Activated B cell treated with CpG ODN at 0.5 μM for 24 hours (primary cell): ENCODE results near the gene PTH2. TPM values are rescaled to one million over a fixed set of nuclear protein-coding genes. Genes with fewer than 3 reads are reported as not detected.
A peak's percentile ranks its signal among the peaks of the same experiment; 100 is the strongest.

Experiments used
- ATAC-seq: fragments of 200-7000 bp; cut with Tn5 transposase; one replicate; pipeline ENCODE4 v1.10.0; 2021; ENCODE audit warnings: low read depth, mild to moderate bottlenecking, moderate library complexity
- CTCF ChIA-PET: fragments of 350-600 bp; sonication (Branson Sonifier 250); formaldehyde crosslinking; loops from one replicate; lab custom pipeline; 2021; ENCODE audit warnings: antibody characterized with exemption; lab: Charles Lee
- POLR2A ChIA-PET: fragments of 350-600 bp; sonication (Branson Sonifier 250); formaldehyde crosslinking; loops from one replicate; lab custom pipeline; 2021; ENCODE audit warnings: antibody characterized with exemption; lab: Charles Lee
- DNase-seq: peaks from one replicate; pipeline ENCODE4 v3.0.0; 2022
- H3K27ac Mint-ChIP-seq: one replicate; pipeline ENCODE4 v1.8.0; 2020; ENCODE audit warnings: mixed read lengths
- H3K27me3 Mint-ChIP-seq: one replicate; pipeline ENCODE4 v1.8.0; 2021; ENCODE audit warnings: mixed read lengths
- H3K36me3 Mint-ChIP-seq: one replicate; pipeline ENCODE4 v1.8.0; 2021; ENCODE audit warnings: low read depth, mixed read lengths
- H3K4me1 Mint-ChIP-seq: one replicate; pipeline ENCODE4 v1.8.0; 2021; ENCODE audit warnings: mixed read lengths
- H3K4me3 Mint-ChIP-seq: one replicate; pipeline ENCODE4 v1.8.0; 2020; ENCODE audit warnings: mild to moderate bottlenecking, mixed read lengths
- H3K9me3 Mint-ChIP-seq: one replicate; pipeline ENCODE4 v1.8.0; 2020; ENCODE audit warnings: mixed read lengths
- CTCF ChIP-seq: fragments of 200-600 bp; IDR thresholded peaks from one replicate; pipeline ENCODE4 v1.8.0; 2022; ENCODE audit warnings: antibody characterized with exemption, mild to moderate bottlenecking
- intact Hi-C: fragments of 100-400 bp; cut with micrococcal nuclease; formaldehyde crosslinking; loops from one replicate; pipeline ENCODE4 v1.15.1; 2024
- total RNA-seq: library from RNA; stranded (reverse); gene quantifications from 2 replicates; pipeline ENCODE4 v1.2.3, GENCODE V29; 2022

PTH2 gene
- total RNA-seq, 1 donor from 2014 or later, result not detected

GRCh38 chr19:49441960-49442350 is 18.7 kb upstream of the PTH2 start:
- Mint-ChIP-seq H3K4me1 (peaks cover 35% of the 10 kb centered on the region), H3K36me3 (peaks cover 10% of the 10 kb centered on the region), H3K4me3 (peak overlapping the region; percentile 86), H3K27ac (no peak overlapping the region), H3K27me3 (peaks cover 49% of the 10 kb centered on the region), H3K9me3 (no peaks in the 10 kb centered on the region)
- intact Hi-C loops, result loop anchor here (2.0 kb wide), 2 partner anchors 13 to 19 kb away; partner anchors contain the start of gene PTH2
- CTCF ChIA-PET, result interaction anchor here (1.1 to 3.3 kb wide), 4 partner anchors 28 to 141 kb away, joined by 4 to 28 read pairs (median 8); no protein-coding TSS in a partner anchor
- TF ChIP-seq CTCF, result no peak
- POLR2A ChIA-PET, result interaction anchor here (0.6 to 1.9 kb wide), 6 partner anchors 11 to 141 kb away, joined by 4 to 10 read pairs (median 4); partner anchors contain the start of genes ALDH16A1 and CD37
- ATAC-seq (no peak), DNase-seq (no peak)

- no peak for DNase-seq
- intact Hi-C loops, result loop anchor here (2.0 kb wide), 1 partner anchor 19 kb away; the partner anchor contains the start of gene PTH2
- ChIA-PET CTCF (interaction anchor here (1.9 to 3.3 kb wide), 3 partner anchors 29 to 140 kb away, joined by 7 to 28 read pairs (median 9); no protein-coding TSS in a partner anchor), POLR2A (interaction anchor here (0.6 to 1.9 kb wide), 7 partner anchors 12 to 140 kb away, joined by 3 to 10 read pairs (median 4); partner anchors contain the start of genes ALDH16A1 and CD37)
- Mint-ChIP-seq H3K4me1 (peaks cover 41% of the 10 kb centered on the region), H3K27me3 (peaks cover 55% of the 10 kb centered on the region), H3K27ac (no peak within 1 kb of the TSS), H3K4me3 (peak within 1 kb of the TSS; percentile 86), H3K36me3 (peaks cover 5% of the 10 kb centered on the region), H3K9me3 (no peaks in the 10 kb centered on the region)
- TF ChIP-seq CTCF, result no peak
- no peak for ATAC-seq
Observed at GRCh38 chr19:49441210-49441959, 18.1 kb upstream of the PTH2 start, which contains the start of gene SLC17A7. Gene SLC17A7, minus strand, starts transcription at chr19:49441527. Its CDS starts 148 bp downstream, at chr19:49441379.

GRCh38 chr19:49440439-49441209 is 17.4 kb upstream of the PTH2 start:
- TF ChIP-seq CTCF, result no peak
- H3K36me3 Mint-ChIP-seq, result no peaks in the 10 kb centered on the region
- DNase-seq (no peak), ATAC-seq (no peak)
- peaks cover 48% of the 10 kb centered on the region for H3K4me1 Mint-ChIP-seq
- H3K9me3 Mint-ChIP-seq, result no peaks in the 10 kb centered on the region
- H3K27me3 Mint-ChIP-seq, result peaks cover 63% of the 10 kb centered on the region
- POLR2A ChIA-PET, result interaction anchor here (0.8 kb wide), 2 partner anchors 11 to 49 kb away, joined by 3 read pairs; no protein-coding TSS in a partner anchor
- CTCF ChIA-PET, result interaction anchor here (2.9 to 3.3 kb wide), 2 partner anchors 29 to 49 kb away, joined by 9 to 28 read pairs; no protein-coding TSS in a partner anchor
- intact Hi-C loops, result loop anchor here (2.0 kb wide), 1 partner anchor 18 kb away; the partner anchor contains the start of gene PTH2
- peak overlapping the region; percentile 64 for H3K4me3 Mint-ChIP-seq
- no peak overlapping the region for H3K27ac Mint-ChIP-seq

- Mint-ChIP-seq H3K4me1 (peaks cover 47% of the 10 kb centered on the region), H3K27me3 (peaks cover 70% of the 10 kb centered on the region), H3K4me3 (no peak overlapping the region), H3K36me3 (no peaks in the 10 kb centered on the region), H3K27ac (no peak overlapping the region), H3K9me3 (no peaks in the 10 kb centered on the region)
- DNase-seq, result no peak
- no peak for TF ChIP-seq CTCF
- ChIA-PET CTCF (no interaction called here), POLR2A (interaction anchor here (0.8 to 0.9 kb wide), 2 partner anchors 10 to 92 kb away, joined by 3 read pairs; no protein-coding TSS in a partner anchor)
- ATAC-seq, result no peak
- intact Hi-C loops, result loop anchor here (2.0 kb wide), 1 partner anchor 17 kb away; the partner anchor contains the start of gene PTH2
Observed at GRCh38 chr19:49439836-49440235, 16.6 kb upstream of the PTH2 start.
